ENCODE results near the gene DLEC1. TPM values are rescaled to one million over a fixed set of nuclear protein-coding genes. Genes with fewer than 3 reads are reported as not detected.

The DLEC1 gene
- total RNA-seq, 4 donors from 2014 or later: 0.19 to 0.42 (median 0.37) TPM

DNA sequence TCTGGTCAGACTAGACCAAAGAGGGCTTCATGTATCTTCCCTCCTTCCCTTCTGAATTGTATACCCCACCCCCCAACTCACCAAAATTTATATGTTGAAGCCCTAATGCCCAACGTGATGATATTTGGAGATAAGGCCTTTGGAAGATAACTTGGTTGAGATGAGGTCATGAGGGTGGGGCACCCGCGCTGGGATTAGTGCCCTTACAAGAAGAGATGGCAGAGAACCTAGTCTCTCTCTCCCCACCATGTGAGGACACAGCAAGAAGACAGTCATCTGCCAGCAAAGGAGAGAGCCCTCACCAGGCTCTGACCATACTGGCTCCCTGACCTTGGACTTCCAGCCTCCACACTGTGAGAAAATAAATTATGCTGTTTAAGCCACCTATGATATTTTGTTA lies 23.0 kb upstream of the DLEC1 start:
- peaks cover 28 to 79% (median 62%) of the 10 kb centered on the region in 4 donors for H3K36me3 ChIP-seq
- WGBS: 87% methylated on average over 2 of the region's 3 CpGs
- DNase-seq (ENCODE audit: extremely low spot score): no peak

GRCh38 chr3:38016410-38016809 lies 22.6 kb upstream of the DLEC1 start:
- Histone ChIP-seq H3K4me3 (no peak overlapping the region), H3K27ac (replicated peaks in 1 of 4) (no peak overlapping the region), H3K9me3 (peaks cover 0 to 9% (median 3%) of the 10 kb centered on the region in 4 donors), H3K27me3 (no peaks in the 10 kb centered on the region), H3K4me1 (no peaks in the 10 kb centered on the region), H3K36me3 (peaks cover 24 to 74% (median 57%) of the 10 kb centered on the region in 4 donors)
- TF ChIP-seq POLR2A (IDR thresholded peaks at IDR 0.05; ENCODE audit: low read depth): no peak
- no peak for TF ChIP-seq EP300 (IDR thresholded peaks at IDR 0.05)
- no peak for TF ChIP-seq POLR2AphosphoS5 (IDR thresholded peaks at IDR 0.05)
- TF ChIP-seq CTCF (IDR thresholded peaks at IDR 0.05): no peak
- intact Hi-C loops (cut with DNase I): no loop called here
- WGBS: 96% methylated on average over 13 of the region's 13 CpGs
- no peak for DNase-seq (ENCODE audit: extremely low spot score)

More for the DNA sequence above, 23.0 kb upstream of the DLEC1 start:
- Histone ChIP-seq H3K9me3 (peaks cover 0 to 9% (median 3%) of the 10 kb centered on the region in 4 donors), H3K4me3 (no peak overlapping the region), H3K27me3 (no peaks in the 10 kb centered on the region), H3K4me1 (no peaks in the 10 kb centered on the region), H3K27ac (replicated peaks in 1 of 4) (no peak overlapping the region)
- TF ChIP-seq EP300 (IDR thresholded peaks at IDR 0.05) (no peak), CTCF (IDR thresholded peaks at IDR 0.05) (no peak)
- intact Hi-C loops (cut with DNase I): no loop called here

DNA sequence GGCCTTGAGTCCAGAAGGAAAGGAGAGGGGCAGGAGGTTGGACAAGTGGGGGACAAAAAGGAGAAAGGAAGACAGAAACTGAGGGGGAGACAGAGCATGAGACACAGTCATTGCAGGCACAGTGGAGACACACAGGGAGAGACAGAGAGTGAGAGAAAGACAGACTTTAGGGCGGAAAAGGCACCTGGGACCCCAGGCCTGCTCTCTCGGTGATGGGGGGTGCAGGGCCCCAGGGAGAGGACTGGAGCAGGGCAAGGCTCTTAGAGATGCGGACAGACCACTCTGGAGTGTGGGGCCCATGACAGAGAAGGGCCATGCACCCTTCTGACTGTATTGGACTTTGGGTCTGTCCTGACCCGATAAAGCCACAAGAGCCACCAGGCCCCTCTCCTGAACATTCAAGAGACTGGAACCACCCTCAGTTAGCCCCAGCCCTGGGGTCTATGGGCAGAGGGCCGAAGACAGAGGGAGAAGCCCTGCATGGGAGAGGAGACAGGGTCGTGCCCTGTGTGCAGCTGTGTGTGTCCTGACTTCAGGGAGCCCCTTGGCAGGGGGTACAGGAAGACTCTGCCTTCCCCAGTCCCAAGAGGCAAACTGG lies 22.1 kb upstream of the DLEC1 start:
- H3K36me3 ChIP-seq: peaks cover 24 to 71% (median 55%) of the 10 kb centered on the region in 4 donors
- no peaks in the 10 kb centered on the region for H3K27me3 ChIP-seq
- peaks cover 0 to 9% (median 3%) of the 10 kb centered on the region in 4 donors for H3K9me3 ChIP-seq
- intact Hi-C loops (cut with DNase I): no loop called here
- no peak overlapping the region for H3K4me3 ChIP-seq
- no peak for DNase-seq (ENCODE audit: extremely low spot score)
- WGBS: 89% methylated on average over 5 of the region's 6 CpGs
- TF ChIP-seq POLR2AphosphoS5 (IDR thresholded peaks at IDR 0.05): no peak
- TF ChIP-seq EP300 (IDR thresholded peaks at IDR 0.05): no peak
- TF ChIP-seq CTCF (IDR thresholded peaks at IDR 0.05): no peak
- TF ChIP-seq POLR2A (IDR thresholded peaks at IDR 0.05; ENCODE audit: low read depth): no peak
- H3K27ac ChIP-seq (replicated peaks in 1 of 4): no peak overlapping the region
- H3K4me1 ChIP-seq: no peaks in the 10 kb centered on the region

DNA sequence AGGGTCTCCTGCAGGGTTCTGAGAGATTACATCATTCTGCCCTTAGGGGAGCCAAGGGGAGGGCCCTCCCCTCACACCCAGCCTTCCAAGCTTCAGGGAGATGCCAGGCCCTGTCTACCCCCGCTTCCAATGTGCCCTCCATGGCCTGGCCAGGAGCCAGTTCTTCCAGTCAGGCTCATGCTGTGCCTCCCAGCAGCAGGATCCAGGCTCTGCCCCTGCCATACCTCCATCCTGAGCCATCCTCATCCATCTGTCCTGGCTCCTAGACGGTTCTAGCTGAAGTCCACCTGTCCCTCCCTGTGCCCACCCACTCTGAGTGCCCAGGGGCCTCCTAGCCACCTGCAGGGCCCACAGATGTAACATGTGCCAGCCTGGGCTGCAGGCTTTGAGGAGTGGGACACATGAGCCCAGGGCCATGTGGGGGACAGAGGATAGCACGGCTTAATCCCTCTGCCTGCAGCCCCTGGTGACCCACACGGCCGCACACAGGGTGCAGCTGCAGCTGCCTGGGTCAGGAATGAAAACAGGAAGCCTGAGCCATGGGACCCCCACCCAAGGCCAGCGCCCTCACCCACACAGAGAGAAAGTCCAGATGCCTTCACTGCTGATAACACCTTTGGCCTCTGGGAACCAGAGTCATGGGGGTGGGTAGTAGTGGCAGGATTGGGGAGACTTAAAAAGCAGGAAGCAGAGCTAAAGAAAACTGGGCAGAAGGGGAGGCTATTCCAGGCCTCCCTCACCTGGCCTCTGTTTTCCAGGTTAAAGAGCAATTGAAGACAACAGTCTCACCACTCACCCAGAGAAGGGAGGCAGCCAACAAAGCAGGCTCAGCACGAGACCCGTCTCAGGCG lies 21.3 kb upstream of the DLEC1 start:
- intact Hi-C loops (cut with DNase I): no loop called here
- DNase-seq (ENCODE audit: extremely low spot score): no peak
- TF ChIP-seq EP300 (IDR thresholded peaks at IDR 0.05) (no peak), POLR2A (IDR thresholded peaks at IDR 0.05; ENCODE audit: low read depth) (no peak), POLR2AphosphoS5 (IDR thresholded peaks at IDR 0.05) (no peak), CTCF (IDR thresholded peaks at IDR 0.05) (no peak)
- 84% methylated on average over 5 of the region's 9 CpGs for WGBS
- Histone ChIP-seq H3K27me3 (no peaks in the 10 kb centered on the region), H3K4me3 (no peak overlapping the region), H3K9me3 (peaks cover 0 to 9% (median 3%) of the 10 kb centered on the region in 4 donors), H3K27ac (replicated peaks in 1 of 4) (no peak overlapping the region), H3K36me3 (peaks cover 24 to 68% (median 55%) of the 10 kb centered on the region in 4 donors), H3K4me1 (peaks cover 0 to 2% (median 0%) of the 10 kb centered on the region in 4 donors)

Data from esophagus muscularis mucosa (tissue), 4 donors.